ENCODE data around the gene VSTM1. TPM values are rescaled to one million over a fixed set of nuclear protein-coding genes. Genes with fewer than 3 reads are reported as not detected.

The VSTM1 gene
- total RNA-seq, 2 donors from 2014 or later = not detected

GRCh38 chr19:54017261-54017660, 46.4 kb downstream of the VSTM1 start:
- Mint-ChIP-seq H3K4me1 (peaks cover 9% of the 10 kb centered on the region), H3K36me3 (ENCODE audit: low read depth) (no peaks in the 10 kb centered on the region), H3K27ac (no peak overlapping the region), H3K27me3 (ENCODE audit: insufficient read depth) (peaks cover 26% of the 10 kb centered on the region), H3K9me3 (peaks cover 13% of the 10 kb centered on the region), H3K4me3 (no peak overlapping the region)
- WGBS, 2 experiments (ENCODE audit: insufficient coverage in 1 of 2, insufficient read length in 1 of 2) = 89 to 96% methylated on average over 3 to 4 of the region's 4 CpGs
- Histone ChIP-seq H3K36me3 (ENCODE audit: control insufficient read depth, insufficient read depth, low read length) (no peaks in the 10 kb centered on the region), H3K9me3 (ENCODE audit: control insufficient read depth, low read length) (peaks cover 8% of the 10 kb centered on the region), H3K4me1 (ENCODE audit: control insufficient read depth, insufficient read depth, low read length) (no peaks in the 10 kb centered on the region), H3K9ac (ENCODE audit: extremely low read depth, low read length, poor library complexity, severe bottlenecking) (no peak overlapping the region), H3K27ac (ENCODE audit: low read depth, low read length) (peak overlapping the region; percentile 63), H3K4me3 (ENCODE audit: low read length) (no peak overlapping the region), H3K27me3 (ENCODE audit: control insufficient read depth, insufficient read depth, low read length, poor library complexity, severe bottlenecking) (no peaks in the 10 kb centered on the region)
- no peak for TF ChIP-seq CTCF (conservative IDR thresholded peaks at IDR 0.05)
- DNase-seq = no peak

GRCh38 chr19:54014920-54015560, 48.7 kb downstream of the VSTM1 start:
- no peak overlapping the region for H3K27ac Mint-ChIP-seq
- peaks cover 13% of the 10 kb centered on the region for H3K4me1 Mint-ChIP-seq
- Histone ChIP-seq H3K9ac (ENCODE audit: extremely low read depth, low read length, poor library complexity, severe bottlenecking) (no peak overlapping the region), H3K4me3 (ENCODE audit: low read length) (no peak overlapping the region), H3K27me3 (ENCODE audit: control insufficient read depth, insufficient read depth, low read length, poor library complexity, severe bottlenecking) (no peaks in the 10 kb centered on the region), H3K4me1 (ENCODE audit: control insufficient read depth, insufficient read depth, low read length) (no peaks in the 10 kb centered on the region), H3K36me3 (ENCODE audit: control insufficient read depth, insufficient read depth, low read length) (no peaks in the 10 kb centered on the region), H3K27ac (ENCODE audit: low read depth, low read length) (no peak overlapping the region), H3K9me3 (ENCODE audit: control insufficient read depth, low read length) (peaks cover 8% of the 10 kb centered on the region)
- WGBS, 2 experiments (ENCODE audit: insufficient coverage in 1 of 2, insufficient read length in 1 of 2) = 76% methylated on average over 18 of the region's 19 CpGs
- peaks cover 8% of the 10 kb centered on the region for H3K9me3 Mint-ChIP-seq
- TF ChIP-seq CTCF (conservative IDR thresholded peaks at IDR 0.05) = no peak
- no peak for DNase-seq
- peaks cover 29% of the 10 kb centered on the region for H3K27me3 Mint-ChIP-seq (ENCODE audit: insufficient read depth)
- no peaks in the 10 kb centered on the region for H3K36me3 Mint-ChIP-seq (ENCODE audit: low read depth)
- no peak overlapping the region for H3K4me3 Mint-ChIP-seq

GRCh38 chr19:54013866-54014265, 49.8 kb downstream of the VSTM1 start:
- WGBS, 2 experiments (ENCODE audit: insufficient coverage in 1 of 2, insufficient read length in 1 of 2) = 86 to 93% methylated on average over 2 to 8 of the region's 8 CpGs
- H3K27me3 Mint-ChIP-seq (ENCODE audit: insufficient read depth) = peaks cover 29% of the 10 kb centered on the region
- Histone ChIP-seq H3K9ac (ENCODE audit: extremely low read depth, low read length, poor library complexity, severe bottlenecking) (no peak overlapping the region), H3K27me3 (ENCODE audit: control insufficient read depth, insufficient read depth, low read length, poor library complexity, severe bottlenecking) (no peaks in the 10 kb centered on the region), H3K4me1 (ENCODE audit: control insufficient read depth, insufficient read depth, low read length) (no peaks in the 10 kb centered on the region), H3K36me3 (ENCODE audit: control insufficient read depth, insufficient read depth, low read length) (no peaks in the 10 kb centered on the region), H3K4me3 (ENCODE audit: low read length) (no peak overlapping the region), H3K27ac (ENCODE audit: low read depth, low read length) (no peak overlapping the region), H3K9me3 (ENCODE audit: control insufficient read depth, low read length) (peaks cover 8% of the 10 kb centered on the region)
- no peaks in the 10 kb centered on the region for H3K36me3 Mint-ChIP-seq (ENCODE audit: low read depth)
- peaks cover 11% of the 10 kb centered on the region for H3K4me1 Mint-ChIP-seq
- DNase-seq = no peak
- peaks cover 8% of the 10 kb centered on the region for H3K9me3 Mint-ChIP-seq
- no peak overlapping the region for H3K4me3 Mint-ChIP-seq
- TF ChIP-seq CTCF (conservative IDR thresholded peaks at IDR 0.05) = no peak
- no peak overlapping the region for H3K27ac Mint-ChIP-seq

Measured in endodermal cell (in vitro differentiated cells).